Muscle of arm (tissue), 12 donors: ENCODE results near the gene RALGPS1. TPM values are rescaled to one million over a fixed set of nuclear protein-coding genes. Genes with fewer than 3 reads are reported as not detected.

Experiments
- DNase-seq: peaks from one replicate; pipeline ENCODE4 v3.0.0-alpha.2; 2013
- polyA plus RNA-seq, 12 donors: library from polyadenylated mRNA; unstranded; fragments of 120-200 nt; gene quantifications; one replicate each; pipeline ENCODE4 v1.2.1, GENCODE V29; 2013; ENCODE audit not compliant: insufficient read length in 12 of 12

Gene RALGPS1
- polyA plus RNA-seq, 12 donors = 5.5 to 15.1 (median 9.1) TPM; not detected in 1

DNA sequence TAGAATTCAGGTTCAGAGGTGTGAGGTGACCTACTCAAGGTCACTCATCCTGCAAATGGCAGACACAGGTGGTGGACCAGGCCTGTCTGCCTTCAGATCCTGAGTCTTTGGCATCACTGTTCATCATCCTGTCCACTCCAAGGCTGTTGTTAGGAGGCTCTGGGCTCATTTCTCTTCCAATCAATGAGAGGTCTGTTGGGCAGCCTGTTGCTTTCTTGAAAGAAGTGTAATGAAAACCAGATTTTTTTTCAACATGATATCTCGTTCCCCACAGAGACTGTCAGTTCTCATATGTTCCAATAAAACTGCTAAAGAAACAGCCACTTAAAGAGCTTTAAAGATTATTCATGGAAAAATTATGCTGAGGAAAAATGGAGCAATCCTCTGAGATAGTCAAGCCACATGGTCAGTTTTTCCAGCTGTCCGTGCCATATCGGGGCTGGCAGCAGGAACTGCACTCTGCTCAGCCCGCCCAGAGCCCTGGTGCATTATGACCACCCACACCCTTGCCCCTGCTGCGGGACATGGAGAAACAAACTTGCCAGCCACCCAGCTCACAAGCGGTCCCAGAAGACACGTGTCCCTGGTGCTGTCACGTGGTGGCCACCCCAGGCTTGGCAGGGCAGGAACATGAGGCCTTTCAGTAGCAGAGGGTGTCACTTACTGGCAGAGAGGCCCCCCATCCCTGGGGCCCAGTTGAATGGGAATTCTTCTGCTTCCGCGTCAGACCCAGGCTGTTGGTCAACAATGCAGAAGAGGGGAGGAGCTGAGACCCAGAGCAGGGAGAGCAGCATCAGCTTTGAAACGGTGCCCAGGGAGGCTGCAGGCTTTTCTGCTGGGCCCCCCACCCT is 271.6 kb downstream of the RALGPS1 start:
- peak; percentile 96 for DNase-seq

DNA sequence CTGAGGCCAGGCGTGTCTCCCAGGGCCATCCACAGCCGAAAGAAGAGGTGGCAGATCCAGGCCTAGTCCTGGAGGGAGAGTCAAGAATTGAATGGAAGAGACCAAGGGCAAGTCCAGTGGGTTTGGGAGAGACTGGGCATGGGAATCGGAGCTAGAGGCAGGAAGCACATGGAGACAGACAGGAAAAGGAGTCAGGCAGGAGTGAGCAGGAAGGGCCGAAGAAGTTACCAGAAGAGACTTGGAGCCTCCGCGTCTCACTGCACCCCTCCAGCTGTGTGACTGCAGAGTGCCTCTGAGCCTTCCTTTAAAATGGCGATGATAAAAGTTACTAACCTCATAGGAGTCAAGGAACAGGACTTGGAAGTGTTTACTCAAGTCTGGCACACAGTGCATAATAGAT is 272.2 kb downstream of the RALGPS1 start:
- no peak for DNase-seq

DNA sequence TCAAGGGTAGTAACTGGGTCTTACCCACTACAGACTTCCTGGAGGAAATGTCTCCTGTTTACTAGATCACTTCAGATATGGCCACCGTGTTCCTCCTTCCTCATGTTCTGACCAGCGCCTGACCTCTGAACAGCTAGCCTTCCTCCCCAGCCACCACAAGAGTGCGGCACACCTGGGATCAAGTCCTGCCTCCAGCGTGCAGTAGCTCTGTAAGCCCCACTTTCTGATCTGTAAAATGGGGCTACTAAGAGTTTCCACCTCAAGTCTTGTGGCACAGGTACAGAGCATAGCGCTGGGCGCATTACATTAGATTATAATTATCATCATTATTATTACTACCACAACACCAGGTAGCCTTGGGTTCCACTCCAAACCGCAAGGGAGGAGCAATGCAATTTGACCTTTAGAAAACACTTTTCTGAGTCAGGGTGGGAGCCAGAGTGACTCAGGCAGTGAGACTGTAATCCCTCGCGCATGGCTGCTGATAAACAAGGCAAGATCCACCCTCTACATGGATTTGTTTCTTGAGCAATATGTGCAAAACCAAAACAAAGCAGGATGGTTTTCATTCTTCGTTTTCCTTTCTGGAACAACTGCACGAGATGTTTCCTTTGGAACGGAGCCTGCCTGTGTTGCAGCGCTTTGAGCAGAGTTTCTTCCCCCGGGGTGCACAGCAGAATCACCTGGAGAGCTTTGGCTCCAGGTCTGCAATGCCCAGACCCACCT is 272.8 kb downstream of the RALGPS1 start:
- DNase-seq = peak; percentile 87

DNA sequence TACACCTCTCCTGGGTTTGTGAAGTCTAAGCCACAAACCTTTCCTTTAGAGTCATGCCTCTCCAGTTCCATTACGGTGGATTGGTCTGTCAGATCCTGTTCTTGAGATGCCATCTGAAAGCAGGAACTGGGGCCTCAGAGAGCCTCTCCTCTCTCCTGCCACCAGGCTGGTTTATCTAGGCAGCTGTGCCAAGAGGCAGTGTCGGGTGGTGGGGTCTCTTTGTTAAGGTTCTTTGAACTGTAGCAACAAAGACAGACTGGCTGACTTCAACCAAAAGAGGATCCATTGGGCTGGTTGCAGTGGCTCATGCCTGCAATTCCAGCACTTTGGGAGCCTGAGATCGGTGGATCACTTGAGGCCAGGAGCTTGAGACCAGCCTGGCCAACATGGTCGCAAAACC is 273.8 kb downstream of the RALGPS1 start:
- DNase-seq = no peak

DNA sequence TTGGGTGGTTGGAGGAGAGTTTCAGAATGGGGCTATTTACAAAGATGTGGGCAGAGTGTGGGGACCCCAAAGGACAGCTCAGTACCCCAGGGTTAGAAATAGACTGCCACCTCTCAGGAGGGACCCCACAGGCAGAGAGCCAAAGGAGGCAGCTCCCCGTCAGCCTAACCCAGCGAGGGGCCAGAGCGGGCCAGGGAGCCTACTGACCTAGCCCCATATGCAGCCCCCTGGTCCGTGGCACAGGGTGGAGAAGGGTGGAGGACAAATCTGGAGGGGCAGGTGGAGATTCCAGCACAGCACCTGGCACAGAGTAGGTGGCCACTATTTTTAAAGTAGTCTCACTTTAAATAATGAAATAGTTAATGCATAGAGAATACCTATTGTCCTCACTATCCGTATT is 275.0 kb downstream of the RALGPS1 start:
- no peak for DNase-seq

DNA sequence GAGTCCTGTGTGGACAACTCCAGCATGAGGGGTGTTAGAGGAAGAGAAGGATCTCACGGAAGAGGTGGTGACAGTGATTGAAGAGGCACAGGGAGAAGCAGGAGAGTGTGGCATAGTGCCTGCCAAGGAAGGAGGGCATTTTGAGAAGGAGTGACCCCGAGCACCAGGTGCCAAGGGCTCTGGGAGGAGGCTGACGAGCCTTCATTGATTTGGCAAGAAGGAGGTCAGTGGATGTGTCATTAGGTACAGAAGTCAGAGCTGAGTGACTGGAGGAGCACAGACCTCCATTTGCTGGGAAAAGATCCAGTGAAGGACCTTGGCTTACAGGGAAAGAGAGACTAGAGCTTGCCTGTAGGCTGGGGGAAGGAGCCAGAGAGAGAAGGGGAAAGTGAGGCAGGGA is 278.2 kb downstream of the RALGPS1 start:
- DNase-seq = no peak

GRCh38 chr9:127193483-127193882 is 278.9 kb downstream of the RALGPS1 start:
- no peak for DNase-seq

DNA sequence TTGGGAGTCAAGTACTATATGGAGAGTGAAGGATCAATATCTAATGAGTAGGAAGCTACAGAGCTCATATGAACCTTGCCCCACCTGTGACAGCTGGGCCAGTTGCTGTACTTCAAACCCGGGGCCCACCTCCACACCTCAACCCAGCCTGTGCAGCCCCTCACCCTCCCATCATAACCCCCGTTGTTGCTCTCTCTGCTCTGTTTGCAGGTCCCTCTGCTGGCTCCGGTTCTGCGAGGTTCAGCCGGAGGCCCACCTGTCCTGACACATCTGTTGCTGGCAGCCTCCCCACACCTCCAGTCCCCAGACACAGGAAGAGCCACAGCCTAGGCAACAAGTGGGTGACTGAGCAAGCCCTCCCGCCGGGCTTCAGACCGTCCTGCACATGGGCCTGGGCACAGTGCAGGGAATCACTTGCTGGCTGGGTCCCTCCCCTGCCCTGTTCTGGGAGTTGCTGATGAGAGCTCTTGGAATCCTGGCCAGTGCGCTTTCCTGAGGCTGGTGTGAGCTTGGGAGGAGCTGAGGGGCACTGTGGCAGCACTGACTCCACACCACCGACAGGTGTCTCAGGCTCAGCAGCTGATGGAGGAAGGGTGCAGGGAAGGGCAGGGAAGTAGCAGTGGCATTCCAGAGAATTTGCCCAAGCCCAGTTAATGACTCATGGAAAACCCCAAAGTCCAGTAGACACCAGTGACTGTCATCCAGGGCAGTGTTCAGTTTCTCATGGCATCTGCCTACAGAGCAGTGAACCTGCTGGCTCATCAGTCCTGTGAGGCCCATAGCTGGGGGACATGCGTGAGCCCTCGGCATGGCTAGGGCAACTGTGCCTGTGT is 280.5 kb downstream of the RALGPS1 start:
- no peak for DNase-seq

DNA sequence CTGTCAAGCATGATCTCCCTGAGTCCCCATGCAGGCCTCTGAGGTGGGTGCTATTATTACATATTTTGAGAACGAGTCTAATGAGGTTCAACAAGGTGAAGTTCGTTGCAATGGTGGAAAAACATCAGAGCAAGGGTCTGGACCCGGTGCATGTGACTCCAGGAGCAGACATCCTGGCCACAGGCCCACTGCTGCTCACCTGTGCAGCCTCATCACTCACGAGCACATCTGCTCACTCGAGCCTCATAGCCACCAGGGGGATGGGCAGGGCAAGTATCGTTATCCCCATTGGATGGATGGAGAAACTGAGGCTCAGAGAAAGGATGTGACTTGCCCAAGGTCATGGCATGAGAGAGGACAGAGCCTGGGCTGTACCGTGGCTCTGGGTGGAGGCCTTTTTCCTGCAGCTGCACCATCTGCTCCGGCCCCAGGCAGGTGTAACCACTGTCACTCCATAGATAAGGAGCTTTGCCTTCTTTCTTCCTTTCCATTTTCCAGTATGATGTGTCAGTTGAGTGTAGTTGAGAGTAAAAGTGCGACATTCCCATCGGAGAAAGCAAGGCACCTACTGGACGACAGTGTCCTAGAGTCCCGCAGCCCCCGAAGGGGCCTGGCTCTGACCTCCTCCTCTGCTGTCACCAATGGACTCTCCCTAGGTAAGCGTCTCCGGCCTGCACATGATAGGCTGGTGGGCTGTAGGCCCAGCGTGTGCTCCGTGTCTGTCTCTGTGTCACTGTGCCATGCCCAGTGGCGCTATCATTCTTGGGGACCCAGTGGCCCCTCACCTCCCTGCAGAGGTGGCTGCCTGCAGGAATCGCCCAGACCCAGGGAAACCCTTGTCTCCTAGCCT is 281.6 kb downstream of the RALGPS1 start:
- DNase-seq = no peak

DNA sequence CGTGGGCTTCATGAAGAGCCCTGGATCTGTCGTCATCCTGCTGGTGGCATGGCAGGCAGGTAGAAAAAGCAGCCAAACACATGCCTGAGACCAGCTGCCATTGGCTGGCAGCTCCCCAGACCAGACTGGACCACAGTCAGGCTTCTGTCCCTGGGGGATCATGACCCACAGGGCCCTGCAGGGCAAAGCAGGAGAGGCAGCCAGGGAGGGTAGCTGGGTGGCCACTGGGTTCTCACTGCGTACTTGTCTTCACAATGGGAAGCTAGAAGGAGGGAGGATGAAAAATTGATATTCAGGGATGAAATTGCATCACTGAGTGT is 282.2 kb downstream of the RALGPS1 start:
- no peak for DNase-seq

DNA sequence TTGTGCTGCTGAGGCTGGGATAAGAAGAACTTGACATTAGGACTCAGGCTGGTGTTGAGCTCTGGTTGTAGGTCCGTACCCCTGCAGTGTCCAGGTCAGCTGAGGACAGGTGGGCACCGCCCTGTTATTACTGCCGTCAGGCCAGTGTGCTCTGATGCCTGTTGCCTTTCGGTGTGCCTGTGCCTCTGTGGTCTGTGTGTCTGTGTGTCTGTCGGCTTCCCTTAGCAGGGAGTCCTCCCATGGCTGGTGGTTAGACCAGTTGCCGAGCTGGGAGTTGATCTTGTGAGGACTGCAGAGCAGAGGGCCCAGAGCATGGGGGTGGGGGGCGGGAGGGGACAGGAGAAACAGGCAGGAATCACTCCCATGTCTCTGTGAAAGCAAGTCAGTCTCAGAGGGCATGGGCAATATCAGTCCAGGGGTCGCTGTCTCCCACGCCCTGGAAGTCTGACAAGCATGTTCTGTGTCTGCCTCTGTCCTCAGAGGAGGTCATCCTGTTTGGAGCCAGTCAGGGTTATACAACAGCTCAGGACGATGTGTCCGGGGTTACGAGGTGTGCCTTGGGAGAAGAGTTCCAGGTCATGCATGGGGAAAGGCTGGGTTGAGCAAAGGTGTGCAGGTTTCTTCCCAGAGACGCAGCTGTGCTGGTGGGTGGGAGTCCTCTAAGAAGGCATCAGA is 282.7 kb downstream of the RALGPS1 start:
- no peak for DNase-seq

DNA sequence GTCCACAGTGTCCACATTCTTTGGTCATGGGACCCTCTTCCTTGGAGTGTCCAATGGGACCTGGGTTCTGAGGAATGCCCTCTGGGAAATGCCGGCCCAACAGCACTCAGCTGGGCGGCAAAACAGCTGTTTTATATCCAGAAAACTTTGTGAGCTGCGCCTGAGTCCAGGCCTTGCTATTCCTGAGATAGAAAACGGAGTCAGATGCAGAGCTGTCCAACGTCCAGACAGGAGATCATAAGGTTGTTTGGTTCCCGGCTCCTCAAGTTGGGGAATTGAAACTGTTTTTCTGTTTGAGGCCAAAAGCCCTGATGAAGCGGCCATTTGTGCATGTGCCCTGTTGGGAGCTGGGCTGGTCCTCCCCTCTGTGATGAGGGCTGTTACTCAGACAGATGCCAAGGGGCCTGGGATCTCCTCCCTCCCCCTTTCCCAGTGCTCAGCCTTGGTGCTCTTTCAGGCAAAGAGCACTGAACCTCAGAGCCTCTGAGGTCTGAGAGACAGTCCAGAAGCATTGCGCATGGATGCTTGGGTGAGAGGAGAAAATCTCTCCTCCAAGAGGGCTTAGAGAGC is 283.4 kb downstream of the RALGPS1 start:
- peak; percentile 53 for DNase-seq

GRCh38 chr9:127198587-127198986 is 284.0 kb downstream of the RALGPS1 start:
- no peak for DNase-seq

DNA sequence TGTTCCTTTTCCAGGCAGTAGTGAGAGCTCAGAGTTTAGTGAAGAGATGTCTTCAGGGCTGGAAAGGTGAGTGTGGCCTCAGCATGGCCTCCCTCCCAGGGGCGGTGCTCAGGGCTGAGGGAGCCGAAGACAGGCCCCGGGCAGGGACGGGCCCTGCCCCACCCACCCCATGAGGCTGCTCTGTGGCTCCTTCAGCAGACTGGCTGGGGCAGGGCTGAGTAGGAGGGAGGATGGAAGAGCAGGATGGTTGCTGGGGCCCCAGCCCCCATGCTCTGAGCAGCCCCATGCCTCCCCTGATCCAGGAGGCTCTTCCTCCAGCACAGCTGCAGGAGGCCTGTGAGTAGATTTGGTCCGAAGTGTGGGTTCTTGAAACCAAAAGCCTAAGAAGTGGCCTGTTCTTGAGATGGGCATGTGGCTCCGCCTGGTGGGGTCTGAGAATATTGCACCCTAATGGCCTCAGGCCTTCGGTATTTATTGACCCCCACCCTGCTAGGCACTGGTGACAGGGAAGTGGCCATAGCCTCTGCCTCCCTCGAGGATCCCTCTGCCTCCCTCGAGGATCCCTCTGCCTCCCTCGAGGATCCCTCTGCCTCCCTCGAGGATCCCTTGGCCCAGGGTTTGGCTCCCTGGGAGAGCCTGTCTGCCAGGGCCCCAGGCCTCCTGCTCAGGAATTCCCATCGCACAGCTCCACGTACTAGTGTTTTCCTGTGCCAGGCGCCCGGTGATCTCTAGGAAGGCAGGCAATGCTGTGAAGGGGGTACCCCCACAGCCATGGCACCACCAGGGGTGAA is 284.6 kb downstream of the RALGPS1 start:
- DNase-seq = peak; percentile 90

DNA sequence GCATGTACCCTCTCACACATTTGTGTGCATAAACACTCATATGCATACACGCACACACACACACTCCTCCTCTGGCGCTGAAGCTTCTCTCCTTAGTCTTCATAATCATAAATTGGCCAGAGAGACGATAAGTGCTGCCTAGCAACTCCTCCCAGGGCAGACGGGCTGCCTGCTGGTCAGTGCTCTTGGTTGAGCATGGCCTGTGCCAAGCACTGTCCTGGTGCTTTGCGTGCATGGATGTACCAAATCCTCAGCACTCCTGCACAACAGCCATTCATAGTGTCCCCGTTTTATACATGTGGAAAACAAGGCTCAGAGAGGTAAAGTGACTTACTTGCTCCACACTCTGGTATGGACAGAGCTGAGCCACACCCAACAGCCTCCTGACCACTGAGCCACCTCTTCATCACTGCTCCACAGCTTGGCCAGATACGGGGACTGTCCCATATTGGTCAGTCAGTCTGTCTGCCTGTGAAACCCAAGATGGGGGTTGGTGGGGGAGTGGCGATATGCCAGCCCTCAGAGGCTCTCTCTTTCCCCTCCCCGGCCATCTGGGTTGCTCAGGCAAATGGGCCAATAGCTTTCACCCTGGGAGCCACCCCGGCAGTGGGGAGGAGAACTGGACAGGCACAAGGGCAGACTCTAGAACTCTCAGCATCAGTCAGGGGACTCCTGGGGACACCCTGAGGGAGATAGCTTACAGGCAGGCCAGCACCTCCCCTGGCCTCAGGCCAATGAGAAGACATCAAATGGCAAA is 285.7 kb downstream of the RALGPS1 start:
- no peak for DNase-seq

DNA sequence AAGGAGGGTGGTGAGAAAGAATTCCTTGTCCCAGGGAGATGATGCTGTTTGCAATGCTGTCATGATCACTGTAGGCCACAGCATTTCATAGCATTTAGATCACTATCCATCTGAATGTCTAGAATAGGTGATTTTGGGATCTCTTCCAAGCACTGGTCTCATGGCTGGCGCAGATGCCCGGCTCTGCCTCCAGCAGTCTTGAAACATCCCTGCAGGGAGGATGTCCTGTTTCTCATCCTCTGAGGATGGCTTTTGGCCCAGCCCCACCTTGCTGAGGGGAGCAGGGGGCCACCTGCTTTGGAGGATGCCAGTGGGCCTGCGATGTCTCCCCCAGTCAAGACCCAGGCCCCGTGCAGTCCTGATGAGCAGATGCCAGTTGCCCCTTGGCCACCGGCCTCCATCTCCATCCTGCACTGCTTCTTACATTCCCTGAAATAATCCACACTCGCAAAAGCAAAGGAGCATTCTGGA is 286.5 kb downstream of the RALGPS1 start:
- DNase-seq = no peak

DNA sequence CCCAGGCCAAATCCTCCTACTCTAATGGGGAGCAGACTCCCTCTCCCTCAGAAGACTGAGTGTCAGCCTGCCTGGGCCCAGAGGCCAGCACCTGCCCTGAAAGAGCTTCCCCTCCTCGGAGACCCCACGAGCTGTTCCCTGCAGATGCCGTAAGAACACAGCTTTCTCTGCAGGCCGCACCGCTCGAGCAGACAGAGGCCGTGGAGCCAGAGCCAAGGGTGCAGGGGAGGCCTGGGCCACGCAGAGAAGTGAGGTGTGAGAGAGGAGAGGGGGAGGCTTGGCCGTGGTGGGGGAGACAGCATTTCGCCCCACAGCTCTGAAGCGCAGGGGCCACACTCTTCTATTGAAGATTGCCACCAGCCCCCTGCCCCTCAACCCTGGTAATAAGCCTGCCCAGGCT is 287.1 kb downstream of the RALGPS1 start:
- no peak for DNase-seq

DNA sequence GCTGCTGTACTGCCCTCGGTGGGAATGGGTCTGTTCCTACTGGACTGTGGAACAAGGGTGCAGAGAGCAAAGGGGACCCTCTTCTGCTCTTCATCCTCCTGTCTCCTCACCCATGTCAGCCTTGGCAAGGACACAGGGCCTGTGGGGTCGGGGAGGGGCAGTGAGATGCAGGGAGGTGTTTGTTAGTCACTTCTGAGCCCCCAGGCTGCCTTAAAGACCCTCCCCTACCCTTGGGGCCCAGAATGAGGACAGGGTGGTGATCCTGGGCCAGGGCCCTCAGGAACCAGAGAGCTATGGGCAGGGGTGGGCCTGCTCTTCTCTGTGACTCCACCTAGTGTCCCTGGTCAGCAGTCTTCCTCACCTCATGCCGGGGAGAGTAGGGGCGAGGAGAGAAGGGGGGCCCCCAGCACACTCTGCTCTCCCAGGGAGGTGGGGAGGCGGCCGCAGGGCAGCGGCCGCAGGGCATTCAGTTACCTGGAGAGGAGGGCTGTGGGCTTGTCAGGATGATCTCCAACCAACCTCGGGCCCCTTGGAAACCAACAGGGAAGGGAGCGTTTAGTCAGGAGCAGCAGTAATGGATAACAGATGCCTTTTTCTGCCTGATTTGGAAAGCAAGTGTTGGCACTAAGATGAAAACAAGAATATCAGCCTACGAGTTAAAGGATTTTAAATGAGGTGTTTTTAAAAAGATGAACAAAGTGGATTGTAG is 288.0 kb downstream of the RALGPS1 start:
- DNase-seq = no peak
